HPDE6-E6E7 (cell line): Measurements from ENCODE around the gene FAM13A.
A peak's percentile ranks its signal among the peaks of the same experiment; 100 is the strongest.
"Not testable (repeated sequence)": the region's sequence is repeated elsewhere in the genome, so short reads cannot be mapped to it uniquely, and the experiment has no call there.

ENCODE experiments used
- DNase-seq: peaks from one replicate; pipeline ENCODE4 v3.0.0; 2011; ENCODE audit warnings: missing footprints; ENCODE audit errors: extremely low spot score

The FAM13A gene

GRCh38 chr4:88999392-88999930 is 57.5 kb downstream of the FAM13A start:
- DNase-seq: no peak

- no peak for DNase-seq
Observed at GRCh38 chr4:88998891-88999290, 58.1 kb downstream of the FAM13A start.

DNA sequence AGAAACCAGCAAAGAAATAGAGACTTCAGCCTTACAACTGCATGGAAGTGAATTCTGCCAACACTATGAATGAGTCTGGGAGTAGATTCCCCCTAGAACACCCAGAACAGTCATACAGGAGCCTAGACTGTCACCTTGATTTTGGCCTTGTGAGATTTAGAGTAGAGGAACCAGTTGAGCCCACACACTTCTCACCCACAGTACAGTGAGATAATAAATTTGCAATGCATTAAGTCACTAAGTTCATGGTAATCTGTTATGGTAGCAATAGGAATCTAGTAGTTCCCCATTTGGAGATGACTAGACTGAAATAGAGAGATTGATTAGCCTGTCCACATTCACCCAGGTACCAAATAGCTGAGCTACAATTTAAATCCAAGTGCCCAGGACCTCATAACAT is 59.0 kb downstream of the FAM13A start:
- no peak for DNase-seq

DNA sequence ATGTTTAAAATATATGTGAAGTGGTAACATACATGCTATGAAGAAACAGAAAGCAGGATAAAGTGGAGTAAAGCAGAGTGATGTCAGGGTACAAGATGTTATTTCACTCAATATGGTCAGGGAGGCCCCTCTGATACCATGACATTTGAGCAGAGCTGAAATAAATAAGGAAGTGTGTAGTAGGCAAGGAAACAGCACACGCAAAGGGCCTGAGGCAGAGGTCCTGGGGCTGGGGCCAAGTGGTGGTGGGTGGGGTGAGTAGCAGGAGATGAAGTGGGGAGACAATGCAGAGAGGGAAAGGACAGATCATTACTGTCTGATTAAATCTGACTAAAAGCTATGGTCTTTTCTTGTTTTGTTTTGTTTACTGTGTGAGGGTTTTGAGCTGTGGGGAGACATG is 61.1 kb downstream of the FAM13A start:
- DNase-seq: no peak

GRCh38 chr4:88995257-88995656 is 61.7 kb downstream of the FAM13A start:
- not testable (repeated sequence) for DNase-seq

- no peak for DNase-seq
Observed at GRCh38 chr4:88993246-88993645, 63.7 kb downstream of the FAM13A start.

DNA sequence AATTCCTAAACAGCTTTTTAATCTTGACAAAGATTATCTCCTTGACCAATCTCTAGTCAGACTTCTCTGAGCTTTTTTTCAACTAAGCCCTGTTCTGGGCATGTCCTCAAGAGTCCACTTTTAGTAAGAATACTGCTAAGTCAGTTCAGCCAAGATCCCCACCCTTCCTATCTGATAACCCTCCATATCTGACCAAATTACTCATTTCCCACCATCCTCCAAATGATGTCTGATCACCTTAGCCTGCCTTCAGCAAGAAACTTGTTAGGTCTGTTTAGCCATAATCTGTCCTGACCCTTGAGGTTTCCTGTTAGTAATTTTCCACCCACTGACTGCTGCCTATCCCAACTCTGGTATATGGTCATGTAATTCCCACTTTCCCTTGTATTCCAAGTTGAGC is 65.2 kb downstream of the FAM13A start:
- peak; percentile 8 for DNase-seq

DNA sequence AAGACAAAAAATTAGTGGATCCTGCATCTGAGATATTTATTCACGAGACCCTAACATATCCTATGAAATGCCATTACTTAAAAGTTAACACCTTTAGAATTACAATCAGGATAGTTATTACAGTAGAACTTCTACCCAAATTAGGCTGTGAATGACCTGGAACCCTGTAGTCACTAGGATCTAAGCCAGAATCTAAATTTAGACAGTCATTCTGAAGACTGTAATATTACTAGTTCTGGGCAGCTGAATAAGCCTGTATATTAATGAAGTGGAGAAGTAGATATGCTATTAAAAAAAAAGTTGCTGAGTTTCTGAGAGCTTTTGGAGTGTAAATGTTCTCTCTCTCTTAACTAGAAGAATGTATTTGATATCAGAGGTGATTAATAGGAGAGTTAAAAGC is 67.0 kb downstream of the FAM13A start:
- no peak for DNase-seq

DNA sequence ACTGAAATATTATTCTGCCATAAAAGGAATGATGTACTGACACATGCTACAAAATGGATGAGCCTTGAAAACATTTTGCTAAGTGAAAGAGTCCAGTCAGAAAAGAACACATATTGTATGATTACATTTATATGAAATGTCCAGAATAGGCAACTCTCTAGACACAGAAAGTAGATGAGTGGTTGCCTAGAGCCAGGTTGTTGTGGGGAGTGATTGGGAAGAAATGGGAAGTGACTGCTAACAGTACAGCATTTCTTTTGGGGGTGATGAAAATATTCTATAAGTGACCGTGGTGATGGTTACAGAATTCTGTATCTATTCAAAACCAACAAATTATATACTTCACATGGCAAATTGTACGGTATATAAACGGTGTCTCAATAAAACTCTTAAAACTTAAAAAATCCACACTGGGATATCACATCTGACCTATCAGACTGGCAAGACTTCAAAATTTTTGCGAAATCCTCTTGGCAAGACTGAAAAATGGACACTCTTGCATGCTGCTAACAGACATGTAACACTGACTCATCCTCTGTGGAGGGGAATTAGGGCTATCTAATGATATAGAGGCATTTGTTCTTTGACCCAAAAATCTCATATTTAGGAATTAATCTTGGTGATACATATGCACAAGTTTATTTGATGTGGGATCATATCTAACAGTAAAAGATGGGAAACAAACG is 71.8 kb downstream of the FAM13A start:
- no peak for DNase-seq

DNA sequence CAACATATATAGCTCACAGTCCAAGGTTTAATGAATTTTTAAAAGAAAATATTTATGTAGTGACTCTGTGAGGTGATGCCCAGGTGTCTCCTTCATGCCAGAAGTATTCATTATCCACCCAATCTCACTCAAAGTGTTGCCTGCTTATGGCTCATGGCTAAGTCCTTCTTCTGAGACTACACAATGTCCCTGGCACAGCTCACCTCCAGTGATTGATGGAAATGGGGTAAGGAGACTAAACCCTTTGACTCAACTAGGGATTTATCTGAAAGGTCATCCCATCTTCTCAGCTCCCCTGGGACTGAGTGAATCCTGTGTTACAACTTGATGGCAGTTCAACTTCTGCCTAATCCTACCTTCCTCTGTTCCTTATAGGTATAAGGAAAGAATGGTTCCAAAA is 74.2 kb downstream of the FAM13A start:
- no peak for DNase-seq

GRCh38 chr4:88981993-88982392 is 75.0 kb downstream of the FAM13A start:
- no peak for DNase-seq

DNA sequence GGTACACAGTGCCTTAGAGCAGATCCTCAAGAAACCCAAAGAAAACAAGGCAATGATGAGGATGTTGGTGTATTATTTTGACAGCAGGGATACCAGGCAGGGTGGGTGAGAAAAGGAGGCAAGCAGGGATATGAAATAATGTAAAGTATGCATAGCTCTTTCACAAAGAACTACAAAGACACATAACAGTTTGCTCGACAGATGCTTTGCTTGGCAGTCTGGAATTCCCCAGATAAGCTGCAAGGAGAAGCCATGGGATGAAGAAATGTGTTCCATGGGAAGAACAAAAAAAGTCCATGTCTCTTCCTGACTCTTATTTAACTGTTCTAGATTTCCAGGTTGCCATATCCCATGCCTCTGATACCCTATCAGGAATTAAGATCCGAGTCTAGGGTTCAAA is 75.4 kb downstream of the FAM13A start:
- no peak for DNase-seq

- DNase-seq: no peak
Observed at GRCh38 chr4:88979276-88979675, 77.7 kb downstream of the FAM13A start.

DNA sequence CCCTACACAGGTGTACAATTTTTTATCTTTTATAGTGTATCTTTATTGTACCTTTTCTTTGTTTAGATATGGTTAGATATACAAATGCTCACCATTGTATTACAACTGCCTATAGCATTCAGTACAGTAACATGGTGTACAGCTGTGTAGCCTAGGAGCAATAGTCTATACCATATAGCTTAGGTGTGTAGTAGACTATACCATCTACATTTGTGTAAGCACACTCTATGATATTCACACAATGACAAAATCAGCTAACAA is 80.3 kb downstream of the FAM13A start:
- DNase-seq: no peak

DNA sequence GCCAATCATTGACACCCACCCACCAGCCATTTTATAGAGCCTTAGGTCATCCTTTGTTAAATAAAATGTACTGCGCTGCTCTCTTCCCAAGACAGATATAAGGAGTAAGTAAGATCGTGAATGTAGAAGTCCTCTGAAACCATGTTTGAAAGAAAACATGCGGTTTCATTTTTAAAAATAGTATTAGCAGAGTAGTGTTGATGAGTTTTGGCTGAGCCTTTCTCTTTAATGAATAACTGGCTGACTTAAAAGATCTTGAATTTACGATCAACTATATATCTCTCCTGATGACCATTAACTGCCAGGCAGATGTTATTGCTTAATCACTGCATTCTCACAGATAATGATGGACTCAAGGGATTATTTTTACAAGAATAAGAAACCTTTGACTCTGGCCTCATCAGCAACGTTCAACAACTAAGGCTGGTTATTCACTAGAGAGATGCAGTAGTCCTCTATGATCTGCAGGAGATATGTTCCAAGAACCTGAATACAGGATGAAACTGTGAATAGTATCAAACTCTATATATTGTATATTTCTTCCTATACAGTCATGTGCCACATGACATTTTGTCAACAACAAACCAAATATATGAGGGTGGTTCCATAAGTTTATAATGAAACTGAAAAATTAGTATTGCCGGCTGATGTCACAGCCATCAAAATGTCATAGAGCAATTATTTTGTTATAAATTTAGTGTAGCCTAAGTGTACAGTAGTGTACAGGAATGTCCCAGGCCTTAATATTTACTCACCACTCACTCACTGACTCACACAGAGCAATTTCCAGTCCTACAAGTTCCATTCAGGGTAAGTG is 80.8 kb downstream of the FAM13A start:
- no peak for DNase-seq

DNA sequence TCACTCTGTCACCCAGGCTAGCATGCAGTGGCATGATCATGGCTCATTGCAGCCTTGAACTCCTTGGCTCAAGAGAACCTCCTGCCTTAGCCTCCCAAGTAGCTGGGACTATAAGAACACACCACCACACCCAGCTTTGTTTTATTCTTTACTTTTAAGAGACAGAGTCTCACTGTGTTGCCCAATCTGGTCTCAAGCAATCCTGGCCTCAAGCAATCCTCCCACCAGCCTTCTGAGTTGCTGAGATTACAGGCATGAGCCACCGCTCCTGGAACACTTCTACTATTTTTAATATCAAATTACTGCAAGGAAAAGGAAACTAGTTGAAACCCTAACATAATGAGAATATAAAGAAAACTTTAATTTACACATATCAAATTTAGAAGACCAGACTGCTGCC is 85.4 kb downstream of the FAM13A start:
- no peak for DNase-seq

DNA sequence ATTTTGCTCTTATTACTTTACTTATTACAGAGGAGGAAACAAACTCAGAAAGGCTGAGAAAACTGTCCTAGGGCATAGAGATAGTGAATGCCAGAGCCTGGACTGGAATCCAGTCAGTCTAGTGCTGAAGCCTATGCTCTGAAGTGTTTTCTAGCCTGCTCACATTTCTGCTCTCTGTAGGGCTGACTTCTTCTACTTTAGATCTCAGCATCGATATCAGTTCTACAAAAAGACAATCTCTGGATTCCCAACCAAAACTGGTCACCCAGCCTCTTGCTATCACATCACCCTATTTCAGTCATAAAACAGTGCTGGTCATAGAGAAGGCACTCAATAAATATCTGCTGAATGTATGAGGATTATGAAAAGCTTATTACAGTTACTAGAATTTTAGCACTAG is 87.2 kb downstream of the FAM13A start:
- DNase-seq: no peak

GRCh38 chr4:88969271-88969670 is 87.7 kb downstream of the FAM13A start:
- DNase-seq: no peak

DNA sequence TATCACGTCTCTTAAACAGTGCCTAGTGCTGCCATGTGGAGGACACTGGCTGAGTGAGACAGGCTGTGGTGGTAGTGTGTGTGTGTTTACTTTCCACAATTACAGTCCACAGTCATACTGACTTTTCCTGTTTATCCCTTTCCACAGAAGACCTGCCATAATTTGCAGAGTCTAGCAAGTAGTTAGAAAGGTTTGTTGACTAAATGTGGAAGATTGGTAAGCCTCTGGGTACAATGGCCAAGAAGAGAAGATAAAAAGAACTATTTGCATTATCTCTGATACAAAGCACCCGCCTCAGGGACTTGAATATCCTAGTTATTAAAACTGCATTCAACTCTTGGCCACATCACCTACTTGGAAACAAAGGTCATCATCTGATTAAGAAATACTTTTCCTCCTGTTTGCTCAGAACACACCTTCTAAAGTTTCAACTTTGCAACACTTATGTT is 89.1 kb downstream of the FAM13A start:
- DNase-seq: no peak

- no peak for DNase-seq
Observed at GRCh38 chr4:88965053-88965452, 91.9 kb downstream of the FAM13A start.

DNA sequence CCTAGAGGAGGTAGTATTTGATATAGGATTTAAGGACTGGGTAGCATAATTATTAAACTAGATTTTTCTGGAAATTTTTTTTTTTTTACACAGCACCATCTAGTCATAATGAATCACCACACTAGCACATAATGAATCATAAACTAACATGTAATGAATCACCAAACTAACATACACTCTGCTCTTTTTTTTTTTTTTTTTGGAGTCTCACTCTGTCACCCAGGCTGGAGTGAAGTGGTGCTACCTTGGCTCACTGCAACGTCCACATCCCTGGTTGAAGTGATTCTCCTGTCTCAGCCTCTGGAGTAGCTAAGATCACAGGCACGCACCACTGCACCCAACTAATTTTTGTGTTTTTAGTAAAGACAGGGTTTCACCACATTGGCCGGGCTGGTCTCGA is 92.5 kb downstream of the FAM13A start:
- DNase-seq: peak; percentile 28

DNA sequence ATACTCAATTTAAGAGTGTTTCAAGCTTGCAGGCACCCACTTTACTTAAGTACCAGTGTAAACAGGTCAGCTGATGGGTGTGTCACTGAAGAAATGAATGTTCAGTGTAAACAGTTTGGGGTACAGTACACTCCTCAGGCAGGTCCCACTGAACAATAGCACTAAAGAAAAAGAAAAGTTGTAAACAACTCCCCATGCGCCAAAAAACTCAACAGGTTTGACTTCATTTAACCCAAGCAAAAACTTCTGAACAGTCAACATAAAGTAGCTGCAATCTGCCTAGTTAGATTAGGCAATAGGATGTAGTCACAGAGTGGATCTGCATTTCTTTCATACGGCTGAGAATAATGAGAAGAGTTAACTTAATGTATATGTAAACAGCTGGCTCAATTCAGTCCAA is 93.2 kb downstream of the FAM13A start:
- peak; percentile 45 for DNase-seq

DNA sequence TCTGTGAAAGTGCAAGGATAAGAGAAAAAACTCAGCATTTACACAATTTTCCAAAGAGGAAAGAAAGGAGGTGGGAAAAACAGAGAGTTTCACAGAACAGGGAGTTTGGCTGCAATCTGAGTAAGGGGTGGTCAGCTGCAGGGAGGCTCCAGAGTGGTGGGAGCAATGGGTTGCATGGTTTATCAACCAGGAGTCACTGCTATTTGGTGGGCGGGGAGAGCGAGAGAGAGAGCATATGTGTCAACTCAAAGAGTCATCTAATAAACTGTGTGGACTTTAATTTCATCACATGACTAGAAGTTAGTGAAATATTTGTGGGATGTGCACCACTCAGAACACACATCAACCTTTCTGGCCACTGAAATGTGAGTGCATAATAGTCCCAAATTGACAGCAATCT is 94.6 kb downstream of the FAM13A start:
- DNase-seq: no peak
